Peyer's patch (tissue), 4 donors: ENCODE measurements around the gene PEX1.

ENCODE experiments used
- POLR2A ChIP-seq, 2 donors: fragments of 450-650 bp; IDR thresholded peaks; one replicate each; pipeline ENCODE4 v1.5.1; 2017; ENCODE audit warnings: antibody characterized with exemption in 2 of 2, mild to moderate bottlenecking in 2 of 2, moderate library complexity in 2 of 2
- TF ChIP-seq, protein P1 (sequence below), 6 experiments: fragments of 450-650 bp in 4 of 6; fragments of 200-600 bp in 2 of 6; sonication (generic) in 1 of 6; IDR thresholded peaks; one replicate each; pipeline ENCODE4 v1.5.1; 2017 to 2019; ENCODE audit warnings: antibody characterized with exemption in 6 of 6, mild to moderate bottlenecking in 3 of 6, moderate library complexity in 1 of 6

DNA sequence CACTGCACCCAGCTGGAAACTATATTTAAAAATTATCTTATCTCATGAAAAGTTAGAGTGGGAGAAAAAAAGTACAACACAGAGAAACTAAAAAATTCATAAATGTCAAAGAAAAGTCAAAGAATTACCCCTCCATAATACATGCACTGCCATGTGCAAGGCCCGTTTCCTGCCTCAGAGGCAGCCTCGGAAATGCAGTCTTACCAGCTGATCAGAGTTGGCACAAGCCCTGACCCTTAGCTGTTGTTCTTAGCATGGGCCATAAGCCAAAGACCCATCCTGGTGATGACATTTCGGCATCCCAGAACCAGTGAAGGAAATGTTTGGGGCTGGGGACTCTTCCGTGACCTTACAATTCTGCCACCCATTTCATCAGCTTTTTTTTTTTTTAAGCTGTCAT, 21.9 kb upstream of the PEX1 start:
- TF ChIP-seq, protein P1, sequence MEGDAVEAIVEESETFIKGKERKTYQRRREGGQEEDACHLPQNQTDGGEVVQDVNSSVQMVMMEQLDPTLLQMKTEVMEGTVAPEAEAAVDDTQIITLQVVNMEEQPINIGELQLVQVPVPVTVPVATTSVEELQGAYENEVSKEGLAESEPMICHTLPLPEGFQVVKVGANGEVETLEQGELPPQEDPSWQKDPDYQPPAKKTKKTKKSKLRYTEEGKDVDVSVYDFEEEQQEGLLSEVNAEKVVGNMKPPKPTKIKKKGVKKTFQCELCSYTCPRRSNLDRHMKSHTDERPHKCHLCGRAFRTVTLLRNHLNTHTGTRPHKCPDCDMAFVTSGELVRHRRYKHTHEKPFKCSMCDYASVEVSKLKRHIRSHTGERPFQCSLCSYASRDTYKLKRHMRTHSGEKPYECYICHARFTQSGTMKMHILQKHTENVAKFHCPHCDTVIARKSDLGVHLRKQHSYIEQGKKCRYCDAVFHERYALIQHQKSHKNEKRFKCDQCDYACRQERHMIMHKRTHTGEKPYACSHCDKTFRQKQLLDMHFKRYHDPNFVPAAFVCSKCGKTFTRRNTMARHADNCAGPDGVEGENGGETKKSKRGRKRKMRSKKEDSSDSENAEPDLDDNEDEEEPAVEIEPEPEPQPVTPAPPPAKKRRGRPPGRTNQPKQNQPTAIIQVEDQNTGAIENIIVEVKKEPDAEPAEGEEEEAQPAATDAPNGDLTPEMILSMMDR (IDR thresholded peaks at IDR 0.05): no peak
- no peak for TF ChIP-seq POLR2A (IDR thresholded peaks at IDR 0.05)
